Thyroid gland (tissue), 4 donors: ENCODE data around the gene CADPS. TPM values are rescaled to one million over a fixed set of nuclear protein-coding genes. Genes with fewer than 3 reads are reported as not detected.

Experiments
- DNase-seq, 2 donors: peaks; one replicate each; pipeline ENCODE4 v3.0.0-alpha.2; 2019
- H3K27ac ChIP-seq, 3 donors: fragments of 200-600 bp; sonication (generic); 1 replicate in 2 of 3; 2 replicates in 1 of 3; pipeline ENCODE4 v1.5.1; 2016 to 2019; ENCODE audit warnings: mild to moderate bottlenecking in 1 of 3, moderate library complexity in 1 of 3
- H3K27me3 ChIP-seq: fragments of 200-600 bp; sonication (generic); one replicate; pipeline ENCODE4 v1.5.1; 2019
- H3K36me3 ChIP-seq, 2 donors: fragments of 200-600 bp; sonication (generic); one replicate each; pipeline ENCODE4 v1.5.1; 2016 to 2019
- H3K4me1 ChIP-seq, 2 donors: fragments of 200-600 bp; sonication (generic); one replicate each; pipeline ENCODE4 v1.5.1; 2017 to 2019
- H3K4me3 ChIP-seq, 3 donors: fragments of 200-600 bp; sonication (generic); replicated peaks in 1 of 3; 1 replicate in 2 of 3; 2 replicates in 1 of 3; pipeline ENCODE4 v1.5.1; 2016; ENCODE audit warnings: mild to moderate bottlenecking in 1 of 3
- H3K9me3 ChIP-seq: fragments of 200-600 bp; sonication (generic); one replicate; pipeline ENCODE4 v1.5.1; 2017
- CTCF ChIP-seq, 6 experiments: fragments of 200-600 bp in 3 of 6; fragments of 450-650 bp in 3 of 6; sonication (generic) in 3 of 6; IDR thresholded peaks; one replicate each; pipeline ENCODE4 v1.5.1; 2016 to 2019; ENCODE audit warnings: antibody characterized with exemption in 6 of 6, mild to moderate bottlenecking in 2 of 6, inconsistent platforms in 1 of 6, moderate library complexity in 1 of 6
- POLR2A ChIP-seq, 2 donors: fragments of 450-650 bp; IDR thresholded peaks; one replicate each; pipeline ENCODE4 v1.6.1; 2017; ENCODE audit warnings: antibody characterized with exemption in 2 of 2, mild to moderate bottlenecking in 2 of 2, moderate library complexity in 1 of 2
- WGBS, 2 donors: methylation state at CpG; one replicate each; pipeline ENCODE4 v1.1.5; 2017; 5-methylcytosine and 5-hydroxymethylcytosine counted together
- intact Hi-C: fragments of 100-400 bp; cut with DNase I; formaldehyde crosslinking; loops from one replicate; pipeline ENCODE4 v1.15.1; 2023
- total RNA-seq, 4 donors: library from RNA; depleted of rRNA; stranded (reverse); fragments of >200 nt; gene quantifications; one replicate each; pipeline ENCODE4 v1.2.3, GENCODE V29; 2016

The CADPS gene
- total RNA-seq, 4 donors from 2014 or later = 1.6 to 9.5 TPM; not detected in 2

- intact Hi-C loops = no loop called here
- no peak for DNase-seq
- no peak for TF ChIP-seq POLR2A (IDR thresholded peaks at IDR 0.05)
- no peak for TF ChIP-seq CTCF (IDR thresholded peaks at IDR 0.05)
Measured at GRCh38 chr3:62647711-62648110, 227.5 kb downstream of the CADPS start.

GRCh38 chr3:62644493-62644892 lies 230.7 kb downstream of the CADPS start:
- H3K4me1 ChIP-seq = no peaks in the 10 kb centered on the region
- H3K9me3 ChIP-seq = no peaks in the 10 kb centered on the region
- WGBS, 2 donors = 87 to 92% methylated on average over 1 of the region's 1 CpG
- DNase-seq = no peak
- no peaks in the 10 kb centered on the region for H3K27me3 ChIP-seq
- no peak overlapping the region for H3K27ac ChIP-seq
- intact Hi-C loops = no loop called here
- TF ChIP-seq CTCF (IDR thresholded peaks at IDR 0.05) = no peak
- TF ChIP-seq POLR2A (IDR thresholded peaks at IDR 0.05) = no peak
- no peaks in the 10 kb centered on the region for H3K36me3 ChIP-seq
- H3K4me3 ChIP-seq = no peak overlapping the region

More at GRCh38 chr3:62647711-62648110, 227.5 kb downstream of the CADPS start:
- Histone ChIP-seq H3K36me3 (no peaks in the 10 kb centered on the region), H3K27ac (no peak overlapping the region), H3K9me3 (no peaks in the 10 kb centered on the region), H3K27me3 (no peaks in the 10 kb centered on the region), H3K4me1 (peaks cover 0 to 3% of the 10 kb centered on the region in 2 donors), H3K4me3 (no peak overlapping the region)
- 97 to 100% methylated on average over 1 of the region's 1 CpG for WGBS, 2 donors

- 71 to 83% methylated on average over 2 of the region's 2 CpGs for WGBS, 2 donors
- no peak for DNase-seq
- intact Hi-C loops = loop anchor here (10.0 kb wide), 1 partner anchor 556 kb away; no protein-coding TSS in a partner anchor
- no peak overlapping the region for H3K4me3 ChIP-seq
- no peaks in the 10 kb centered on the region for H3K36me3 ChIP-seq
- TF ChIP-seq CTCF (IDR thresholded peaks at IDR 0.05) = no peak
- TF ChIP-seq POLR2A (IDR thresholded peaks at IDR 0.05) = no peak
- no peaks in the 10 kb centered on the region for H3K9me3 ChIP-seq
- H3K27me3 ChIP-seq = no peaks in the 10 kb centered on the region
- H3K4me1 ChIP-seq = no peaks in the 10 kb centered on the region
- H3K27ac ChIP-seq = no peak overlapping the region
Measured at GRCh38 chr3:62638316-62638715, 236.9 kb downstream of the CADPS start.

- H3K4me1 ChIP-seq = no peaks in the 10 kb centered on the region
- H3K36me3 ChIP-seq = no peaks in the 10 kb centered on the region
- TF ChIP-seq POLR2A (IDR thresholded peaks at IDR 0.05) = no peak
- no peak overlapping the region for H3K27ac ChIP-seq
- no peaks in the 10 kb centered on the region for H3K9me3 ChIP-seq
- no peak overlapping the region for H3K4me3 ChIP-seq
- intact Hi-C loops = loop anchor here (10.0 kb wide), 1 partner anchor 558 kb away; no protein-coding TSS in a partner anchor
- H3K27me3 ChIP-seq = no peaks in the 10 kb centered on the region
- DNase-seq = peak; percentile 5 to 12
- 24 to 38% methylated on average over 4 of the region's 4 CpGs for WGBS, 2 donors
Measured at GRCh38 chr3:62636235-62636826, 238.9 kb downstream of the CADPS start.

GRCh38 chr3:62632510-62633294 lies 242.5 kb downstream of the CADPS start:
- 72 to 76% methylated on average over 11 of the region's 11 CpGs for WGBS, 2 donors
- H3K27ac ChIP-seq = no peak overlapping the region
- DNase-seq = no peak
- no peak overlapping the region for H3K4me3 ChIP-seq
- intact Hi-C loops = loop anchor here (10.0 kb wide), 1 partner anchor 562 kb away; no protein-coding TSS in a partner anchor
- H3K36me3 ChIP-seq = no peaks in the 10 kb centered on the region
- H3K4me1 ChIP-seq = no peaks in the 10 kb centered on the region
- H3K27me3 ChIP-seq = no peaks in the 10 kb centered on the region
- H3K9me3 ChIP-seq = no peaks in the 10 kb centered on the region
- no peak for TF ChIP-seq CTCF (IDR thresholded peaks at IDR 0.05)
- TF ChIP-seq POLR2A (IDR thresholded peaks at IDR 0.05) = no peak
